Stimulated activated CD4-positive, alpha-beta T cell treated with anti-CD3 and anti-CD28 coated beads, TNF-alpha, amount 100 ng/mL, for 4 hours (primary cell): ENCODE data around the gene PAPPA.

Experiments
- DNase-seq, 3 experiments: peaks; one replicate each; pipeline ENCODE4 v3.0.0-alpha.2; 2020; ENCODE audit warnings: low read depth in 3 of 3

Gene PAPPA

DNA sequence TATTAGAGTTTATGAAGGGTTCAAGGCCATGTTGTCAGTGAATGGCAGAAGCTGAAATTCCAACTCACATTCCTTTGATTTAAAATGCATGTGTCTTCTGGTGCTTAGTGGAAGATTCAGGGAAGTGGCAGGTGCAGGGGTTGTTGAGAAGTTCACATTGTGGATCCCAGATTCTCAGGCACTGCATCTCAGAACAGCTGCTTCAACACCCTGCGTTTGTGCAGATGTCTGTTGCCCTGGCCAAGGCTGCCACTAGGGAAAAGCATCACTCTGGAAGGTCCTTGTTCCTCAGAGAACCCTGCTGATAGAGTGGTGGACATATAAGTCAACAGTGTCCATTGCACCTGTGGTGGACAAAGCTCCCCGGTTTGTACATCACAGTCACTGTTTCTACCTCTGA lies 162.7 kb downstream of the PAPPA start:
- DNase-seq, result no peak

DNA sequence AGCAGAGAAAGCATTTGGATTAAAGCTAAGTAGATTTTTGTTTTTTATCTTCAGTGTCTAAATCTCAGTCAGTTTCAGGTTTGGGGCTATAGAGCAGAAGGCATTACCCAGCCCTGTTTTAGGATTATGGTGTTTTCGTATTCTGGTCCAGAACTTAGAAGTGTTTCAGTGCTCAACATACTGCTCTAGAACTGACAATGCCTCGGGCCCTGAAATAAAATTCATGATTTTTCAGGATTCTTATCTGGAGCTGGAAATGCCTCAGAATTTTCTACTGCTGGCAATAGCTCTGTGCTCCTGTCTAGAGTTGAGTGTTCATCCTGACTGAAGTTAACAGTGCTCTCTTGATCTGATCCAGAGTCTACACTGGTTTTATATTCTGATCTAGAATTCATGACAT lies 163.9 kb downstream of the PAPPA start:
- no peak for DNase-seq

DNA sequence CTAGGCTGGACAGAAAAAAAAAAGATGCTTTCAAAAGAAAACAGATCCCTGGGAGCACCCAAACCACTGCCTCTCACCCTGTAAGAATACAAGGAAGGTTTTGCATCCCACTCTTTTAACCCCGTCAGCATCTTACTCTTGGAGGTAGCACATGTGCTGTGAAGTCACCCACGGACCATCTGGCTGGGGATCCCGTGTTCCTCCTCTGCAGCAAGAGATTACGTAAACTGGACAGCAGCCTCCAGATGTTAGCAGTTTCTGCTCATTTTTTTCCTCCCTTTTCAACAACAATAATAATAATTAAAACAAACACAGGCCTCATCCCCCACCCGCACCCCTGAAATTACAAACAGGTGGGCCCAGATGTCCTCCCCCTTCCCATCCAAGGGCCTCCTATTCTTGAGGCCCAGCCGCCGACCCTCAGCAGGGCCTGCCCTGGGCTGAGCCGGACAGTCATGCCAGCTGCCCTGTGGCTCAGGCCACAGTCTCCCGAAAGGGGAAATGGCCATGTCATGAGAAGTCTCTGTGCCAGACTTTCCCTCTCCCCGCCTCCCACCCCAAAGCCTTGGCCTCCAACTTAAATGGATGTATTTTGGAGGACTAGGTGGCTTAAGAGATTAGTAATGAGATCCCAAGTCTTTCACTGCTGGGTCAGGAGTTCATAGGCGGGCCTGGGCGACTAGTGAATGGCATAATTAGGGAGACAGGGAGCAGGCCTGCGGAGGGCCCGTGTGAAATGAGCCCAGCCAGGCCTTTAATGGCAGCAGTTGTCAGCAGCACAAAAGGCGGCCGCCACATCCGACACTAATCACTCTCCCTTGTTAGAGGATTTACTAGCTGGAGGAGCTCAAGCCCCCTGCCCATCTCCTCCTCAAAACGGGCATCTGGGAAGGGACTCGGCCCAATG lies 165.1 kb downstream of the PAPPA start:
- DNase-seq, result no peak

DNA sequence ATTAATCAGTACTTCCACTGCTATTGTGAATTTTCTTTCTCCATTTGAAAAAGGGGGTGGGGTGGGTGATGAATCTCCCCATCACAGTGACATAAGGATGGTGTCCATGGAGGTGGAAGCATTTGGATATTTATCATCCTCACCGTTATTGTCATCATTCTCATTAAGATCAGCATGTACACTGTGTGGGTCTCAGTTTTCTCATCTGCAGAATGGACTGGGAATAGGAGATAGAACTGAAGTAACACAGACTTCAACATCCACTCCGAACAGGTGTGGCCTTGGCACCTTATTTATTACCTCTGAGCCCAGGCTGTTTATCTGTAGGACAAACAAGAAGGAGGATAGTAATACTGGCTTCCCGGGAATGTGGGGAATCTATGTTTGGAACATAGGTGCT lies 165.9 kb downstream of the PAPPA start:
- DNase-seq, result no peak

DNA sequence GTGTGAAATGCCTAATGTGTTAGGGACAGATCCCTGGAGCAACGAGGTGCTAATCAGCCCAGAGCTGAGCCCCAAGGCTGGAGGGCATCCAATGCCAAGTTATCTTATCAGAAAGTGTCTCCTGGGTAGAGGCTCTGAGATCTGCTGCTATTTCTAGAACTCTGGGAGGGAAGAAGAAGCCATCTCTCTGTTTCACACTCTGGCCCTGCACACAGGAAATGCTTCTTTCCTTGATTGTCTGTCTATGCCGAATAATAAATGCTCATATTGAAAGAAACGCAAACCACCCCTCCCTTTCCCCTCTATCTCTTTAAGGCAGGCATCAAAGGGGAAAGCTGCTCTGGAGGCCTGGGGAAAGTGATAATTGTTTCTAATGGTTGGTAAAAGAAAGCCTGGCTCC lies 166.7 kb downstream of the PAPPA start:
- no peak for DNase-seq

DNA sequence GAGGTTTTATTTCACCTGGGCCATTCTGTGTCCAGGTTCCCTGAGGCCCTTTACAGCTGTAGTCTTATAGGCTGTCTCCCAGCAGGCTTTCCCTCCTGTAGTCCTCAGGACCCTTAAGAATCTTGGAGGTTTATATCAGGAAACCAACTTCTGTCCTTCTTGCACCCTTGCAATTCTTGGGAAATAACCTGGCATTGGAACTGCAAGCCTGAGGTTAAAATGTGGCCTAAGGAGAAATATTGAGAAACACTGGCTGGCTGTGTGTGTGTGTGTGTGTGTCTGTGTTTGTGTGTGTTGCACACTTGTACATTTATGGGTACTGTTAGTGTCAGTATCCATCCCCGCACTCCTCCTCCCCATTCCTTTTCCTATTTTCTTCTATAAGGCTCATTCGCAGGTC lies 168.9 kb downstream of the PAPPA start:
- no peak for DNase-seq

DNA sequence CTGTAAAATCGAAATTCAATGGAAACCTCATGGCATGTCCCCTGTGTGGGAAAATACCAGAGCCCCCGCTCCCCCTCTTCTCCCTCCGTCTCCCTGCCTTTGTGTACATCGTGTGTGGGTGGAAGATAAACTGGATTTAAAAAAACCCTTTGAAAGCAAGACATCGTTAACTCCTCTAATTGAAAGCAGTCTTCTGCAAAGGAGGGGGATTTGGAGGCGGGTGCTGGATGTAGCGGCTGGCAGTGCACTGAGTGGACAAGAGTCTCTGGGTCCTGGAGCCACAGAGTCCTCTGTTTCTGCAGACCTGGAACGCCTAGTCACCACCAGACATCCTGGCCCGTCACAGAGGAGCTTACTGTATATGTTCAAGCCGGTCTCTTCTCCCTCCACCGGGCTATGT lies 169.4 kb downstream of the PAPPA start:
- DNase-seq, result no peak

DNA sequence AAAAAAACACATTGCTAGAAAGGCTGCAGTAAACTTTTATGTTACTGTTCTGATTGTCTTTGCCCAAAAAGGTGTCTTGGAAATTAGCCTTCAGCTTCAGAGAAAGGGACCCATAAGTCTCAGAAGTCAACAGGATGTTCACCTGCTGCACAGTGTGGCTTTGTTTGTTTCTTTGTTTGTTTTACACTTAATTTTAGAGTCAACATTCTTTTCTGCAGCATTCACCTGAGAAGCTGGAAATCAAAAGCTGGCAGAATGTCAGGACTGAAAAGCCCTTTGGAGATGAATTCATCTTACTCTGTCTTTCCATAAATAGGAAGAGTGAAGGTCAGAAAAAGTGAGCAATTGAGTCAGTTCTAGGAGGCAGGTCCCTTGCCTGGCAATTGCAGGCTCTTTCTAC lies 170.0 kb downstream of the PAPPA start:
- DNase-seq, result no peak

DNA sequence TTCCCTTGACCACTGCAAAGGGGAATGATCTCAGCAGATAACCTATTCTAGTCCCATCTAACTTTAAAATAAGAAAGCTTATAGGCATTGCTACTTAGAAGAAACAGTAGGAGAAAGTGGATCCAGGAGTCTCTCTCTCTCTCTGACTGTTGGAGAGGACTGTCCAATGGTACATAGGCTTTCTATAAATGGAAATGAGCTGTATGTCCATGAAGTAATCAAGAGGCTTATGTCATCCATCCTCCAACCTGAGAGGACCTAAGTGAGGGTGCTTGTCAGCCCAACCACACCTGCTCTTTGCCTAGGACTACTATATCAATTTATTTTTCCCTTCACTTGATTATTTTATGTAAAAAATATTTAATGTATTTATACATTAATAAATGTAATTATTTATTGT lies 172.3 kb downstream of the PAPPA start:
- no peak for DNase-seq

DNA sequence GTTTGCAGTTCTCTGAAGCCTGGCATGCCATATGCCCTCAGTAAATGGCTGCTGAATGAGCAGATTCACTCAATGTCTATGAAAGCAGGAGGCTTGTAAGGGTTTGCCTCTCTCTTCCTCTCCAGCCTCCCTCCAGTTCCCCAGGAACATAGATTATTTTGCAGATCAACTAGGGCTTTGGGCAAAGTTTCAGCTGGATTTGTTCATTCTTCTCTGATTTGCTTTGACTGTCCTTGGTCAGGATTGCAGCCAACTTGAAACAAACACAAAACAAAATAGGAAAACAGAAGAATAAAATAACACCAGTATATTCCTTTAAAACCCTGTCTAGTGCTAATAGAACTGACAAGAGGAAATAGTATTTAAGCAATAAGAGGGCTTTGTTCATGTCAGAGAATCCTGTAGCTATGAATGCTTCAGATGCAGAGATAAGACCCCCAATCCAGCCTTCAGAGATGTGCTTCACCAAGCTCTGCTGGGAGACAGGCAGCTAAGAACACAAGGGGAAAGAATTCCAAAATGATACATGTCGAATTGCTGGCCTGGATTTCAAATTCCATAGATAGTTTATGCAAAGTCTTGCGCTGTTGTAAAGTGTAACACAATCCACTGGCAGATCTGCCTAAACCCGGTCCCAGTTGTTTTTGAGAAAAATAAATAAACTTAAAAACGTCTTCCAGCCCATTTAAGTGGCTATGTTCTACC lies 174.3 kb downstream of the PAPPA start:
- DNase-seq, result no peak

DNA sequence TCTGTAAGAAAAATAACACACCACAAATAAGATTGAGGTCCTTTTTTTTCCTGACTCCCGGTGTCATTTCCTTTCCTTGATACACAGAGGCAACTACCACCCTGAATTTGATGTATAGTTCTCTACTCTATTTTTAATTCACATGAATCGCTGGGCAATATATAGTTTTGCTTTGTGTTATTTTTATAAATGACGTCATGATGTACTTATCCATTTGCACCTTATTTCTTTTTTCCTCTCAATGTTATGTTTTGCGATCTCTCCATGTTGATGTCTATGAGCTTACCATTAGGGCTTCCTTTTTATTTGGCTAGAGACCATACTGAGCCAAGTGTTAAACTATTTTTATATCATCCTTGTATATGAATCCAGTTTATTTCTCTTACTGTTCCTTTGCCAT lies 175.9 kb downstream of the PAPPA start:
- DNase-seq, result no peak

DNA sequence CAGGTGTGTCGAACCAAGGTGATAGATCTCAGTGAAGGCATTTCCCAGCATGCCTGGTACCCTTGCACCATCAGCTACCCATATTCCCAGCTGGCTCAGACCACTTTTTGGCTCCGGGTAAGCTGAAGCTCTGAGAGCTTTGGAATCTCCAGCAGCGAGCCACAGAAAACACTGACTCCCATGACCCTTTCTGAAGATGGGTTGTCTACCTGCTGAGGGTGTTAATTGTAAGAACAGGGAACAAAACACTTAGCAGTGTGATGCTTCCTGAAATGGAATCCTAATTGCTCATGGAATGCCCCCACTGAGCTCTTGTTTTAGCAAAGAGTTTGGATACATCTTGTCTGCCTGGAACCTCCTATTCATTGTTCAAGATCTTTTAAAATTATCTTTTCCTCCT lies 177.7 kb downstream of the PAPPA start:
- DNase-seq, result no peak

DNA sequence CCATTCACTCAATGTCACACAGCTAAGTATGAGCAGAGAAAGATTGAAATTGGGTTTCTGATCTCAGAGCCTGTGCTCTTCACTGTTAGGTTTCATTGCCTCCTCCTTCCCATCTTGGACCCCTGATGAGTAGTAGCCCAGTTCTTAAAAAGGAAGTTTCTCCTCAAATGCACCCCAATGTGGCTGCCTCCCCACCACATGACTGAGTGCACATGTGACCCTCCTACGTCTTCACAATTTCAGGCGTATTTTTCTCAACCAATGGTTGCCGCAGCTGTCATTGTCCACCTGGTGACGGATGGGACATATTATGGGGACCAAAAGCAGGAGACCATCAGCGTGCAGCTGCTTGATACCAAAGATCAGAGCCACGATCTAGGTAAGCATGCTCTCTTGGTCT lies 178.5 kb downstream of the PAPPA start:
- no peak for DNase-seq

DNA sequence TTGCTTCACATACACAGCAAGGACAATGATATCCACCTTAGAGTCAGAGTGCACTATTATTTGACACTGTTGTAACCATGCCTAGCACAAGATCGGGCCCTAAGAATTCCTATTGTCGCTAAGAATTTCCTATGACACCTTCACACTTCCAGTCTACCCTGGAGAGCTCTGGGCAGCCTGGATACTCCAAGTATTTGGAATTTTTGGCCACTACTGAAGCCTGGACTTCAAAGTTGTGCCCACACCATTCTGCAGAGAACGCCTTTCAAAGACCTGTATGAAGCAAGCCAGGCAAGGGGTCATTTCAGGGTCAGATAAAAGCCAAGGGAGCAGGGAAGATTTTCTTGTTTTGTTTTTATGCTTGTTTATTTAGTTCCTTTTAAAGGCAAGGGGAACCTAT lies 179.7 kb downstream of the PAPPA start:
- DNase-seq, result no peak

DNA sequence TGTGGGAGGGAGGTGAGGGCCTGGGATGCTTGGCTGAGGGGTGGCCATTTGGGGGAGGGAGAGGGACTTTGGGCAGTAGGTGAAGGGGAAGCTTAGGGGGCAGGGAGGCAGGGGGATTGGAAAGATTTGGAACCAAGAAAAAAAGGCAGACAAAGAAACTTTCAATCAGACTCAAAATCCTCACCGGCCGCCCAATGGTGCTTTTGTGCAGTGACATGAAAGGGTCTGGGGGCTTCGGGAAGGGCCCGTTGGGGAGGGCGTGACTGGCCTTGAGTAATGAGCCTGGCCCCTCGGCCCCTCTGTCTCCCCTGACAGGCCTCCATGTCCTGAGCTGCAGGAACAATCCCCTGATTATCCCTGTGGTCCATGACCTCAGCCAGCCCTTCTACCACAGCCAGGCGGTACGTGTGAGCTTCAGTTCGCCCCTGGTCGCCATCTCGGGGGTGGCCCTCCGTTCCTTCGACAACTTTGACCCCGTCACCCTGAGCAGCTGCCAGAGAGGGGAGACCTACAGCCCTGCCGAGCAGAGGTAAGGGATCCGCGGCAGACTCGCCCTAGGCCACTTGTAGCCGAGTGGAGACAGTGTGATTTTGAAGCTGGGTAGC lies 181.1 kb downstream of the PAPPA start:
- DNase-seq, result no peak

DNA sequence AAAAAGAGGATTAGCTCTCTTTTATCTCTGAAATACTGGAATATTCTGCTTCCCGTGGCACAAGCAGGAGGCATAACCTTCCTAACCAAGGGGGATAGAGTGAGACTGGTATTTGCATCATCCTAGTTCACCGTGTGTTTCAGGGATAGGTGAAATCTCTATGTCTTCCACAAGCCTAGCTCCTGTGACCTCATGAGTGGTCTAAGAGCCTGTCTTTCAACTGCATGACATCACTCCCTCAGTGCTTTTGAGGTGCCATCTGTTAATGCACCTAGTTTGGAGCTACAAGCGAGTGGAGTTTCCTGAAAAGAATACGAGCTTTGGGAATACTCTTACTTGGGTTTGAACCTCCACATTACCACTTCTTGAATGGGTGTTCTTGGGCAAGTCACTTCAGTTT lies 181.8 kb downstream of the PAPPA start:
- no peak for DNase-seq

DNA sequence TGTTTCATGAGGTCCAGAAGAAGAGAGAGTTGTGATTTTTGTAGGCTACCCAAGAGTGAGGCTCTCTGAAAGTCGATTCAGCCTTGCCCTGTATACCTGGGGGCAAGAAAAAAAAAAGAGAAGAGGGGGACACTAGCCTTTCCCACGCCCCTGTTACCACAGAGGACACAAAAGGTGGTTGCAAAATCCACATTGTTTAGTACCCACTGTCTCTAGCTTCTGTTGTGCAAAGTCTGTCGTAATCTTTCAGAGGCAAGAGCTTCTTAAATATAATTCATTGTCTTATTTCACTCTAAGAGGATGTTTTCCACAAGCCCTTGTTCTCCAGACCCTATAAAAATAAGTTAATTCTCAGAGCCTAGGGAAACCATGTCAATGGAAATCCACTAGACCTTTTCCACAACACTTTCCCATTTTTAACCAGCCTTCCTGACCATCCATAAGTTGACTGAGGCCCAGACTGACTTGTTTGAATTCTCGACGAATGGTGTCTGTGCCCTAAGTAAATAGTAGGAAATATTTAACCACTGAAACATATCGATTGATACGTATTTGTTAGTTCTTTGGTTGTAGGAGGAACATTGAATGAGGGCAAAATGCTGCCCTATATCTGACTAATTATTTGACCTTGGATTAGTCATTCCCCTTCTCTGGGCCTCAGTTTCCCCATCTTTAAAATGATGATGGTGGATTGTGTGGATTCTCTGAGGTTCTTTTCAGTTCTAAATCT lies 182.7 kb downstream of the PAPPA start:
- DNase-seq, result no peak

DNA sequence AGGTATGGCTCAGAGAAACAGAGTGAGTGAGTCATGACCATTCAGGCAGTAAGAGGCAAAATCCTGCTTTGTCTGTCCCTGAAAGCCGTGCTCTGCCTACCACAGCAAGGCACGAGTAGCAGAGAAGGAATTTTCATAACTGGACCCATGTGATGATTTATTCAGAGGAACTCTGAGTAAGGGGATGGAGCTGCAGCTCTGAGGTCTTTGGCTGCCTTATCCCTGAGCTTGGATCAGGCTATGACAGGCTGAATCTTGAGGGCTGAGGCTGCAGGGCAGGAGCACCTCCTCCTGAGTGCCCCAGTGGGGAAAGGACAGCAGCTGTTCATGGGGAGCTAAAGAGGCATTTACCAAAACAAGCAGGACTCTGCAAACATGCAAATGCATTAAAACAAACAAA lies 183.4 kb downstream of the PAPPA start:
- DNase-seq, result no peak

DNA sequence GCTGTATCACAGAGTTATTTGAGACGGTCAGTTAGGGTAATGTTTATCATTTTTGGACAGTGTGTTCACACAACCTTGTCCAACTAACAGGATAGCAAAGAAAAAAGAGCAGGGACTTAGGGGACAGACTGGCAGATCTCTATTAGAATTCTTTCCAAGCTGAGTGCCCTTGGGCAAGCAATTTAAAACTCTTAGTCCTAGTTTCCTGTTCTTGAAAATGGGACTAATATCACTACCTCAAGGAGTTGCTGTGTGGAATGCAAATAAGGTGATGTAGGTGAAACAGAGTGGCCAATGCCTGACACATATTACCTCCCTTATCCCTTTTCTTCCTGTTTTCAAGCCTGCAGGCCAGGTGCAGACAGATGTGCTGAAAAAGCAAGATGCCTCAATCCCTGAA lies 186.7 kb downstream of the PAPPA start:
- no peak for DNase-seq

DNA sequence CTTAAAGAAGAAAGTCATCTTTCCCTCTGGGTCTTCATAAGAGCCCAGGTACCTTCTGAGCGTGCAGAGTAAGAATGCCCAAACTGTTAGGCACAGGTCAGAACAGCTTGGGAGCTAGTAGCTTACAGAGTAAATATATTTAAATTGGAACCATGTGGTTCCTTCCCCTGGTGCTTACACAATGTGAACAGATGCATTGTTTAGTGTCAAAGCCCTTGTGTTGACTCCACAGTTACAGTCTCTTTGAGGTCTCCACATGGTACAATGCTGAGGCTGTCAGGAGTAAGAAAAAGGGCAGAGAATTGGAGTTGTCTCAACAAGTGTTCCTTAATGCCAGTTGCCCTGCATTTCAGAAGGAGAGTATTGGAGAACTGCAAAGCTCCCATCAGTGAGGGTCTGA lies 188.5 kb downstream of the PAPPA start:
- DNase-seq, result no peak

DNA sequence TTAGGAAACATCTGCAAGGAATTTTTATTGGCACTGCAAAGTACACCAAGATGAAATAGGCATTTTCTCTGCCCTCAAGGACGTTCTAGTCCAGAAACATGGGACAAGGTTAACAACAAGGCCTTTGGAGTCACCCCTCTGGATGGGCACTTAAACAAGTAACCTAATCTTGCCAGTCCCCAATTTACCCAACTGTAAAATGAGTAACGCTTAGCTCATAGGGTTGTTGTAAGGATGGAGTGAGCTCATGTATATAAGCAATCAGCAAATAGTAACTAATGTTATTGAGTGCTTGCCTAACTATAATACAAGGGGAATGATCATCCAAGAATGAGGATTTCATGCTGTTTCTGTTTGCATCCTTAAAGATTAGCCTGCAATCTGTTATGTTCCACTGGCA lies 189.3 kb downstream of the PAPPA start:
- DNase-seq, result no peak

DNA sequence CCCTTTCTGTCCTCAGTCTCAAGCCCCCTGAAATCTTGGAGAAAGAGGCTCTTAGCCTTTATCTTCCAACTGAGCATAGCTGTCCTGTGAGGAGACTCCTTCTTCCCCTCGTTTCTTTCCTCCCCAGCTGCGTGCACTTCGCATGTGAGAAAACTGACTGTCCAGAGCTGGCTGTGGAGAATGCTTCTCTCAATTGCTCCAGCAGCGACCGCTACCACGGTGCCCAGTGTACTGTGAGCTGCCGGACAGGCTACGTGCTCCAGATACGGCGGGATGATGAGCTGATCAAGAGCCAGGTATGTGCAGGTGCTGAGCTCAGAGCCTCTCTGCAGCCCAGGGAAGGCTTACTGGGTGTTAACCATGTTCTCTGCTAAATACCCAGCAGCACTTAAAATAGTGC lies 190.8 kb downstream of the PAPPA start:
- DNase-seq, result no peak
